Superior temporal gyrus (tissue), 1 donor: ENCODE results near the gene RIMBP2.
A peak's percentile ranks its signal among the peaks of the same experiment; 100 is the strongest.
"Not testable (repeated sequence)": the region's sequence is repeated elsewhere in the genome, so short reads cannot be mapped to it uniquely, and the experiment has no call there.

Source experiments
- DNase-seq: peaks from one replicate; pipeline ENCODE4 v3.0.0-alpha.2; 2016; ENCODE audit errors: extremely low spot score

Gene RIMBP2

DNA sequence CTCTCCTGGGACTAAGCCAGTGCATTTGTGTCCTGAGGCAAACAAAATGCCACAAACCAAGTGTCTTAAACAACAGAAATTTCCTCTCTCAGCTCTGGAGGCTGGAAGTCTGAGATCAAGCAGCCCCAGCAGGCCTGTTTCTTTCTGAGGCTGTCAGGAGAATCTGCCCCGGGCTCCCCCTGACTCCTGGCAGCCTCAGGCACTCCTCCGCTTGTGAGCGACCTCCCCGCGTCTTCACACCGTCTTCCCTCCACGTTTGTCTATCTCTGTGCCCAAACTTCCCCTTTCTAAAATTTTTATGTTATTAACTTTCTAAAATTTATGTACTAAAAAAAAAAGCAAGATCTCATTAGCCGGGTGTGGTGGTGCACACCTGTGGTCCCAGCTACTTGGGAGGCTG, 59.7 kb downstream of the RIMBP2 start:
- DNase-seq = no peak

DNA sequence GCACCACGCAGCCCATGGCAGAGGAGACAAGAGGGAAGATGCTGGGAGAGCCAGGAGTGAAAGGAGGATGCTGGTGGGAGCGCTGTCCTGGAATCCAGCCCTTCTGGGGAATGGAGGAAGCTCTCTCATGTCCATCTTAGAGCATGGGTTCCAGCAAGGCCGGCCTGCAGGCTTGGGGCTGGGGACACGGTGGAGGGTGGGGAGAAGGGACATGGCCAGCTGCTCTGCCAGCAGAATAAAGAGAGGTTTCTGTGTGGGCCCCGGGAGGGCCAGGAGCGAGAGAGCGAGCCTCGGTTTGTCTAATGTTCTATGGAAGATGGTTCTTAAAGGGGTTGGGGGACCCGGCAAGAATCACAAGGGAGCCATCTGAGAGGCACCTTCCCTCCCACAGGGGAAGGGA, 60.2 kb downstream of the RIMBP2 start:
- no peak for DNase-seq

DNA sequence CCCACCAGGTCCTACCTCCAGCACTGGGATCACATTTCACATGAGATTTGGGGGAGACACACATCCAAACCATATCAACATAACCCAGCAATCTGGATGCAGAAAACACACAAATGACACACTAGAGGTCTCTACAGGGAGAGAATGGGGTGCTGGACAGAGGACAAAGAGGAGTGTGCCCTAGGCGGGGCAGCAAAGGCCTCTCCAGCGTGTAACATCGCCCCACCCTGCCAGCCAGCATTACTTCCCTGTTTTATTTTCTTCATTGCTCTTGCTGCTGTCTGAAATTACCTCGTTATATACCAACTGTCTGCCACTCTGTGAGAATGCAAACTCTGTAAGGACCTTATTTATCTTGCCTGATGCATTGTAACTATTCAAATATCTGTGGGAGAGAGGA, 61.1 kb downstream of the RIMBP2 start:
- no peak for DNase-seq

DNA sequence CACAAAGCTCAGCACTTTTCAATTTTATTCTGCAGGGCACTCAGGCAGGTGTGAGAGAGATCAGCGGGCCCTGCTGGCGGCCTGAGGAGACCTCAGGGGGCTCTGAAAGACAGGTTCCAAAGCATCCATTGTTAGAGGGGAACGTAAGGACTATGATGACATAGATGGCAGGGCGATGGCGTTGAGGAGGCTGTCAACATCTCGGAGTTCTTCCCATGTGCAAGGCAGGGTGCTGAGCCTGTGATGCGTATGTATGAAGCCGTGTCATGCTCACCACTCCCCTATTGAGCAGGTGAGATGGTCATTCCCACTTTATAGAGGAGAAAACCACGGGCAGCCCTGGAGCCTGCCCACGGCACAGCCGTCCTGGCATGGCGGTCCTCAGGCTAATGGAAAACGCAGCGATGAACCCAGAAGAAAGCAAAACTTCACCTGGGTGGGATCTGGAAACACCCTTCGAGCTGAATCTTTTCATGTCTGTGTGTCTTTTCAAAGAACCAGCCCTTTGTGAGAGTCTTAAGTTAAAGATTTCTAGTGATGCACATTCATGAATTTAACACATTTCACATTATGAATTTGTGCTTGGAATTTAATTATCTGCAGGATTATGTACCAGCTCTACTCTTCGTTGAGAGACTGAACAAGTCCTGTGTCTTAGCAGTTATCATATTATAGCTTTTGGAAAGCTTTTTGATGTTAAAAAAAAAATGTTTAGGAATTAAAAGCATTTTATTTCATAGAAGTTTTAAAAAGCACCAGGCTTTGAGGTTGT, 64.7 kb downstream of the RIMBP2 start:
- DNase-seq = peak; percentile 23

DNA sequence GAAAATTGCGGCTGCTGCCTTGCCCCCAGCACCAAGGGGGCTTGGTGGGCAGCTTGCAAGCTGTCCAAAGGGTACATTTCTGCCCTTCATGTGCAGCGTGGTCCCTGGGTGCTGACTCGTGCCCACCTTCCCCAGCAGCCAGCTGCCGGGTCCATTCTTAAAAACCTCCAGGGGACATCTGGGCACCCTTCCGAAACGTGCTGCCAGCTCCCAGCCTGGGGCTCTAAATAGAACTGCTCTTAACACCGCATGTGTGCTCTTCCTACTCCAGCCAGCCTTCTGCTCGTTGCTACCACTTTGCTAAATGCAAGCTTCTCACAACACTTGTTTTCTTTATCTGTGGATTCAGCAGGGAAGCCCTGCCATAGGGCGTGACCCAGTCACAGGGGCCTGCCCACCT, 66.0 kb downstream of the RIMBP2 start:
- DNase-seq = no peak

DNA sequence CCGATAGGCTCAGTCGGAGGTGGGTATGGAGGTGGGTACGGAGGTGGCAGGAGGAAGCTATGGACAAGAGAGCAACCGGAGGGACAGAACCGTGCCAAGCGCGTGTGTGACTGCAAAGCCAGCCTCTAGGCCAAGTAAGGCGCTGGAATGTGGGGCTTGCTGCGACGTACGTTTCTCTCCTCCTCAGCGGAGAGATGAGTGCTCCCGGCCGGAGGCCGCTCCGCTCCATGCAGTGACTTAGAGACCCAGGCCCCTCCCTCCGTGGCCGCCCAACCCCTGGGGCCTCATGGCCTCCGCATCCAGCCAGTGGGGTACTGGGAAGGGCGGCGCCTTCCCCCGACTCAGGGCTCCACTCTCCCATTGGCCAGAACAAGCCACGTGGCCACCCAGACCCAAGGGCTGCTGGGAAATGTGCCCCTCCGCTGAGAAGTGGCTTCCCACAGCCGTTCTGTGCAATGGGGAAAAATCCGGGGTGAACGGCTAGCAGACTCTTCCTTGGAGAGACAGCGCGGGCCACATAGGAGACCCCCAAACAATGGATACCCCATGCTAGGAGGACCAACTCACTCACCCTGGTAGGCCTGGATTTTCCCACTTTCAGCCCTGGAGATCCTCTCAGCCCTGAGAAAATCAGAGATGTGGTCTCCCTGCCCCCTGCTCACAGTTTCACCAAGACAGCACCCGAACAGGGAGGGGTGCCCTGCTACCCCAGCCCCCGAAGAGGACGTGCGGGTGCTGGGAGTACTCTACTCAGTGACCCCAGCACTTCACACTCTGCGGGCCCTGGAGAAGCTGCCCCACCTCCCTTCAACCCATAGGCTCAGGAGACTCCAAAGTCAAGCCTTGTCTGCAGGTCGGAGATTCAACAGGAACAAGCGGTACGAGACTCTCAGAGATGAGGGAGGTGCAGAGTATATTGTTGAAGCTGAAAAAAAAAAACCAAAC, 66.7 kb downstream of the RIMBP2 start:
- DNase-seq = no peak

DNA sequence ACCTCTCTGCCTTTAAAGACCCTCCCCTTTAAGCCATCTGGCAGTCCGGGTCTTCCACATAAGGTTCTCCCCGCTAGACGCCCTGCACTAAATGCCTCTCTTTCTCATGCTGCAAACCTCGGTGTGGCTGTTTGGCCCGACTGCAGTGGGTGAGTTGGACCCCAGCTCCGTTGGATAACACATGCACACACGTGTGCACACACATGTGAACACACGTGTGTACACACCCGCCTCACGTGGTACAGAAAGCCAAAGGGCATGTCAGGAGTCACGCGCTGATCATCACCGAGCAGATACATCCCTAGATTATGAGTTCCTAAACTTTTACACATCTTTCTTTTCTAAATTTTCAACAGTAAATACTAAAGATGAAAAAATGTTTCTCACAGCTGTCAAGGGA, 68.3 kb downstream of the RIMBP2 start:
- DNase-seq = no peak

DNA sequence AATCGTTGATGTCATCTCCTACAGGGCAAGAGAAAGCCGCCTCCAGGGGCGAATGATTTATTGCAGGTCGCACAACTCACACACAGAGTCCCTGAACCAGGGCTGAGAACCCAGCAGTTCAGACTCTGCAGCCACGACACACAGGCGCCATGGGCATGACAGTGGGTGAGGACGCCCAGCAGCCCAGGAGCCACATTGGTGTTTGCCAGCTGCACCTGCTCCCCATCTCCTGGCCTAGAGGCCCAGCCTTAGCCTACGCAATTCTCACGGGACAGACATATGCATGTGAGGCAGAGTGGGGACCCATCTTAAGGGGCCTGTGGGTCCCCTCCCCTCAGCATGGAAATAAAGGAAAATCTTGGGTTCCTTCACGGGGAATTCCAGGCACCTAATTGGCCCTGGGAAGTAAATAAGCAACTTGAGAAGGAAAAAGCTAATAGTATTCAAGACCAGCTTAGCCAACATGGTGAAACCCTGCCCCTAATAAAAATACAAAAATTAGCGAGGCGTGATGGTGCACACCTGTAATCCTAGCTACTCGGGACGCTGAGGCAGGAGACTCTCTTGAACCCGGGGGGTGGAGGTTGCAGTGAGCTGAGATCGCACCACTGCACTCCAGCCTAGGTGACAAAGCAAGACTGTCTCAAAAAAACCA, 69.3 kb downstream of the RIMBP2 start:
- no peak for DNase-seq

DNA sequence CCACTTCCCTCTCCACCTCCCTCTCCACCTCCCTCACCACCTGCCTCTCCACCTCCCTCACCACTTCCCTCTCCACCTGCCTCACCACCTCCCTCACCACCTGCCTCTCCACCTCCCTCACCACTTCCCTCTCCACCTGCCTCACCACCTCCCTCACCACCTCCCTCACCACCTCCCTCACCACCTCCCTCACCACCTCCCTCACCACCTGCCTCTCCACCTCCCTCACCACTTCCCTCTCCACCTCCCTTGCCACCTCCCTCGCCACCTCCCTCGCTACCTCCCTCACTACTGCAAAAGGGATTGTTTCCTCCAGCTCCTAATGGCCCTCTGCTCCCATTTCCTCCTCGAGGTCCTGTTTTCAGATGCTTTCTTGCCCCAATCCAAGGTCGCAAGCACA, 69.9 kb downstream of the RIMBP2 start:
- not testable (repeated sequence) for DNase-seq

DNA sequence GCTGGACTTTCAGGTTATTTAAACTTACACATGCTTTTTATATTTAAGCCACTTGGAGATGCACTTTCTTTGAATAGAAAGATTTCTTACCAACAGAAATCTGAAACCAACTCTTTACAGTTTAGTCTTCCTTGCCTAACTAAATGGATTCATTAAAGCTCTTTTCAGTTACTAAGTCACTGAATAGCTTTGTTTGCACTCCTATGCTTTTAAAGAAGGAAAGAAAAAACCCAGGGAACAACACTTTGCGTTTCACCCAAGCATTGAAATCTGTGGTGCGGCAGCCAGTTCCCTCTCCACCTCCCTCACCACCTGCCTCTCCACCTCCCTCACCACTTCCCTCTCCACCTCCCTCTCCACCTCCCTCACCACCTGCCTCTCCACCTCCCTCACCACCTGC, 70.3 kb downstream of the RIMBP2 start:
- no peak for DNase-seq

DNA sequence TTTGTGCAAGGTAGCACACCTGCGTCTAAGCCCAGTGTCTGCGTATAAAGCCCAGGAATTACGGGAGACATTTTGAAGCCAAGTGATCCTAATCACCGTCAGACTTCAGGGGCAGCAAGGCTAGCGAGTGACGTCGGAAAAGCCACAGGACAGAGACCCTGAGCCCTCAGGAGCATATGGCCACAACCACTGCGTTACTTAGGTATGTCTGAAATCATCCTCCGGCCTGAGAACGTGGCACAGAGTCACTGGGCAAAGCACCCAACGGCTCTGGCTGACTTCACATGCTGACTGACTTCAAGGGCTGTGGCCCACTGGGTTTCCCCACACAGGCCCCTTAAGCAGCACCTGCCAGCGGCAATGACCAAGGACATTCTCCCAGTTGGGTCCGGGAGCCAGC, 71.5 kb downstream of the RIMBP2 start:
- no peak for DNase-seq

DNA sequence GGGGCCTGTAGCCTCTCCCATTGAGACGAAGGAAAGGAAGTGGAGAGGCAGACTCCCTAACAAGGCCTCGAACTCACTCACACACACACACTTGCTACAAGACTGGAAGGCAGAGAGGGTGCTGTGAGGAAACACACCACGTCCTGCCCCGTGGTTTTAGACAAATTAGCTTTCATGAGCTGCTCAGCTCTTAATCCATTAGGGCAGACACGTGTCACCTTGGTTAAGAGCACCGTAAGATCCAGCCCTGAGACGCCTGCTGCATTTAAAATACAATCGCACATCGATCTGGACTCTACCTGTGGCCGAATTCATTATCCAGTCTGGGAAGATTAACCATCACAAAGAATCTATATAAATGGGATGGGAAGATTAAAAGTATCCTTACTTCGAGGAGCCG, 72.0 kb downstream of the RIMBP2 start:
- no peak for DNase-seq

DNA sequence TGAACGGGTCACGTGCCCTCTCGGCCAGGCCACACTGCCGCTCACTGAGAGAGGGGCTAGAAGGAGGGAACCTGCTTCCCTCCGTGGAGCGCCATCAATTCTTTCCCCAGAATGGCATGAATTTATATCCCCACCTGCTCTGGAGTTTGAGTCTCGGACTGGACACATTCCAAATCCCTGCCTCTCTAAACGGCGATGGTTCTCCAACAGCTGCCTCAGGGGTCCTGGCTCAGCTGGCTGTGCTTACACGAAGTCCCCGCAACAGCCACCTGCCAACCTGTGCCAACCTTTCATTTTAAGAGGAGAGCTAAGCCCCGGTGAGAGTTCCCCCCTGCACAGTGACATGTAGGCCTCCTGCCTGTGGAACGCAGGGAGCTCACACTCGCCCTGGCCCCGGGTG, 73.2 kb downstream of the RIMBP2 start:
- no peak for DNase-seq

DNA sequence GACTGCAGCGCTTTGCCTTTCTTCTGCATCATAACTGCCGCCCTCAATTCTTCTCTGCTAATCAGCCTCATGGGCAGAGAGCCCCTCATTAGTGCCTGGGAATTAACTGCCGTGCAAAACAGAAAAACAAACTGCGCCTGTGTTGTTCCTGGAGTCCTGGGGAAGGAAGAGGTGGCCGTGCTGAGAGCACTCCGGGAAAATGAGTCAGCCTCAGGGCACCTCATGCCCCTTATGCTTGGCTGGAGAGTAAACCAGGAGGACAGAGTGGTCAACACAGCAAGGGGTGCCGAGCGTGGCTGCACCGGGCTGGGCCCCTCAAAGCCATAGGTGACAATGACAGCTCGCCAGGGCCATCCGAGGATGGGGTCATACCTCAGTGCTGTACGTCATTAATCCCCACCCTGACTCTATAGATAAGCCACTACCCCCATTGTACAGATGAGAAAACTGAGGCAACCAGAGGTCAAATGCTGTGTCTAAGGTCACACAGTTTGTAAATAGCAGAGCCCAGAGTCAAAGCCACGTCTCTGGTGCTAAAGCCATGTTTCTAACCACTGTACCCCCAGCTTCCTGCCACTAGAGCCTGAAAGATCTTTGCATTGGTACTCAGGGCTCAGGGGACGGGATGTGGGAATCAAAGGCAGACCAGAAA, 74.4 kb downstream of the RIMBP2 start:
- DNase-seq = no peak

DNA sequence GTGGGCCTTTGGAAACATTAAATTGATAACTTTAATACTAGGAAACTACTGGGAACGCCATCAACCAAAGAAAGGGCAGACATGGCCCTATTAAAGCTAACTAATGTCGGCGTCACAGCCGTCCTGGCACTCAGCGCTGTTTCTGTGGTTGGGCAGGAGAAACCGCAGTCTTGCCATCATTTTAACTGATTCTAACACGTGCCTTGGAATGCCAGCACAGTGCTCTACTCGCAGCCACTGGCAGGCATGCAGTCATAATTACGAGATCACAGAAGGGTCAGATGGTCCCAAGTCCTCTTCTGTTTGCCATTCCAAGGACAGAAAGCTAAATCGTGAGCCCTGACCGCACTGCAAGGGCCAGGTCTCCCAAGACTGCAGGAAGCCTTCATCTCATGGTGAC, 75.2 kb downstream of the RIMBP2 start:
- no peak for DNase-seq

DNA sequence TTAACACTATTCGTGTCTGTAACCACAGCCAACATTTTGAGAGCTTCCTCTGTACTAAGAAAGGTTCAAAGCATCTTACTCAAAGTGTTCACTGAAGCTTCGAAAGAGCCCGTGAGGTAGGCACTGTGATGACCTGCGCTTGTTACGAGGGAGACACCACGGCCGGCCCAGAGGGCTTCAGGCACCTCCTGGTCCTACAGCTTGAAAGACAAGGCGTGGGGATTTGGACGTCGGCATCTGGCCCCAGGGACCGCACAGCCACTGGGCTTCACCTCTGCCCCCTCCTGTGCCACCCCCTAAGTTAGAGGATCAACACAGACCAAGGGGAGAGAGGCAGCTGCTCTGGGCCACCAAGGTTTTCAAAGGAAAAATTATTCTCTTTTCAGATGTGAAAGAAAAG, 75.6 kb downstream of the RIMBP2 start:
- DNase-seq = no peak

DNA sequence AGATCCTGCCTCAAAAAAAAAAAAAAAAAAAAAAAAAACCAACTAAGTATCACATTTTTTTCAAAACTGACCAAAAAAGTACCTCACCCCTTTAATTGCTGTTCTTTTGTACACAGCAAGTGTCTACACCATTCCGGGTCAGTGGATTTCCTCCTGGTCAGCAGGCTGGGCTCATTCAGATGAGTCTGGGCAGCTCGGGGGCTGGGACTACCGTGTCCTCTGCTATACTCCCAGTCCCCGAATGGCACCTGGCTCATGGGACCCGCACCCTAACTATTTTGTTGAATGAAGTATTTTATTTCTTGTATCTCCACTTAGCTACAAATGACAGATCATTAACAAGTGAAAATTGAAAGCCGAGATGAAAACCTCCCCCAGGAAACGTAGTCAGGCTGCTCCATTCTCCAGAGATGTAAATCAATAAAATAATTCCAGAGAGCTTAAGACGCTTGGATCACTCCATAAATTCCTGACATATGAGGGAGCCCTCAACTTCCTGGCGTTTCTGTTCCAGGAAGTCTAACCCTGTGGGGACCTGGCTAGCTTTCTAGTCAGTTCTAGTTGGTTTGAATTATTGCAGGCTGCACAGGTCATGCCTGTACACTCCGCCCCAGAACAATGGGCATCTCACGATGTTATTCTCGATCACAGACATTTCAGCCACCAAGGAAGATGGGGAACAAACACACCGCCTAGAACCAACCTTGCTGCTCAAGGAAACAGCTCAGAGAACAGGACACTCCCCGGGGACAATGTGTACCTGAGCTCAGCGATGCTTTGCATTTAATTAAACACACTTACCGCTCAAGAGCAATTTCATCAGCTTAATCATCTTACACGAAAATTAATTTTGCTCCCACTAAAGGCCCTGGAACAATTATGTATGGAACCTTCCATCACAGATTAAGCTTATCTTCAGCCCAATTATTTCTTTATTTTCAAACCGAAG, 76.3 kb downstream of the RIMBP2 start:
- no peak for DNase-seq

DNA sequence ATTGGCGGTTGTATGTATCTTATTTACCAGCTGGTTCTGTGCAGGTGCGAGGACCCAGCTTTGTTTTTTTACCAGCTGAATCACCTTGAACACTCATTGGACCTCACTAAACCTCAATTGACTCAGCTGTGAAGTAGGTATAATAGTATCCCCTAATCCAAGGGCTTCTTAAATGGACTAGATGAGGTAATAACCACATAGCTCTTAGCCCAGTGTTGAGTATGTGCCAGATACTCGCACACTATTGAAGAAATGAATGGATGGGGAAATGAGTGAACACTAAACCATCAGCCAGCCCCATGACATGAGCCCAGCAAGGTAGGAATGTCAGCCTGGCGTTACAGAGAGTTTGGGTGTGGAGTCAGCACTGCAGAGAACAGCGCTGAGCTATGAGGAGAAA, 79.7 kb downstream of the RIMBP2 start:
- DNase-seq = no peak

DNA sequence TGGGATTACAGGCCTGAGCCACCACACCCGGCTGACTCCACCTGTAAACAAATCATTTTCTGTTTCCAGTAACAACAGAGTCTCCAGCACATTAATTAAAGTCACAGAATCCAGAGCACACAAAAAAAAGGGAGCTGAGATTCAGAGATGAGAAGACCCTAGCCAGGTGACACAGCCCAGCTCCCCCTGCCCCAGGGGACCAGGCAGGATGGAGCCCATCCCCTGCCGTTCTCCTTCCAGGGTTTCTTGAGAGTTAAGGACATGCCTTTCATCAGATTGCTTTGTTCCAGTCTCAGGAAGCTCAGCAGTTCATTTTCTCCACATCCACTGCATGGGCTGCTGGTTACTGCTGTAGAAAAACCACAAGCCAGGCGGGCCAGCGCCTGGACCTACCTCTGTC, 81.2 kb downstream of the RIMBP2 start:
- DNase-seq = no peak

DNA sequence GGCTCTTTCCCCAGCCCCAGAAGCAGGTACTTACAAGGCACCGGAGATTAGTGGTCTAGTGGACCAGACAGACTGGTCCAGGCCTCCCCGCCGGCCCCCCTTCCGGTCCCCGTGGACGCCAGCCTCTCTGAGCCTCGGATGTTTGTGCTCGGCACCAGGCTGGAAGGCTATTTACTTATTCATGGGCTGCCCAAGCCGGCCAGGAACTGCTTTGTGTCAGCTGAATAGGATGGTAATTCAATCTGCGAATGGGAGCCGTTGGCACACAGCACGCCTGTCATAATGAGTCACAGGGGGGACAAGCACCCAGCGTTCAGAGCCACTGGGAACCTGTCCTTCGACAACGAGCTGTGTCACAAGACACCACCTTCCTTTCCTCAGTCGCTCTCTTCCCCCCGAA, 82.3 kb downstream of the RIMBP2 start:
- peak; percentile 69 for DNase-seq

DNA sequence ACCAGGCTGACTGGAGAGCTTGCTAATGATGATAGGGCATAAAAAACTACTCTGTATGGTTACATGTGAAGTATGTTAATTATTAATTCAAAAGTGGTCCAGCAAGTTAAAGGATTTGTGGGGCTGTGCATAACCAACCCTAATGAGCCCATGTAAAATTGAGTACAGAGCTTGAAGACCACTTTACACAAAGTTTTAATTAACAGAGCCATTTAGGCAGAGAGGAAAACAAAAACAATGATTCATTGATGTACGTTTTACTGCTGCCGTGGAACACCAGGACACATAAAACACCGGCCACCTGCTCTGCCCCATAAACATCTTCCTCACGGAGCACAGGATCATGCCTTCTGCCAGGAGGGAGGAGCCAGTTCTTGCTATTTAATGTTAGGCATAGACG, 83.5 kb downstream of the RIMBP2 start:
- DNase-seq = peak; percentile 12
